SK-N-SH (cell line): Measurements from ENCODE around the gene PDE9A.

Experiments used
- CTCF ChIP-seq: fragments of 200-600 bp; sonication (generic); IDR thresholded peaks from 2 replicates; pipeline ENCODE4 v1.6.1; 2017; ENCODE audit warnings: antibody characterized with exemption, mild to moderate bottlenecking, moderate library complexity
- EP300 ChIP-seq, 2 experiments: IDR thresholded peaks; 2 replicates each; pipeline versions ENCODE4 v1.4.0 to v1.6.1; 2012; ENCODE audit warnings: borderline replicate concordance in 1 of 2, low read depth in 1 of 2, low read length in 1 of 2
- EZH2phosphoT487 ChIP-seq: fragments of 200-600 bp; sonication (generic); IDR thresholded peaks from 2 replicates; pipeline ENCODE4 v1.6.1; 2017; ENCODE audit warnings: low read depth, mixed run types, mild to moderate bottlenecking, antibody characterized with exemption, moderate library complexity, borderline replicate concordance
- IRF3 ChIP-seq: fragments of 150-350 bp; IDR thresholded peaks from 2 replicates; pipeline ENCODE4 v1.6.1; 2016; ENCODE audit warnings: mild to moderate bottlenecking, low read depth, low read length
- JUND ChIP-seq: IDR thresholded peaks from 2 replicates; pipeline ENCODE4 v1.4.0; 2012
- MAX ChIP-seq: IDR thresholded peaks from 2 replicates; pipeline ENCODE4 v1.4.0; 2012; ENCODE audit warnings: low read depth
- POLR2AphosphoS5 ChIP-seq: IDR thresholded peaks from 2 replicates; pipeline ENCODE4 v1.6.1; 2012; ENCODE audit warnings: low read depth, low read length
- RAD21 ChIP-seq: IDR thresholded peaks from 2 replicates; pipeline ENCODE4 v1.6.1; 2012; ENCODE audit warnings: mild to moderate bottlenecking, low read length
- RXRA ChIP-seq: IDR thresholded peaks from 2 replicates; pipeline ENCODE4 v1.4.0; 2012; ENCODE audit warnings: low read depth, mild to moderate bottlenecking, borderline replicate concordance
- TAF1 ChIP-seq: IDR thresholded peaks from 2 replicates; pipeline ENCODE4 v1.6.1; 2012; ENCODE audit warnings: low read depth, mild to moderate bottlenecking, low read length, moderate library complexity, borderline replicate concordance
- YY1 ChIP-seq: IDR thresholded peaks from 2 replicates; pipeline ENCODE4 v1.4.0; 2012; ENCODE audit warnings: low read depth, mild to moderate bottlenecking

- TF ChIP-seq CTCF (no peak), MAX (no peak), YY1 (no peak), RXRA (no peak), RAD21 (no peak), POLR2AphosphoS5 (no peak), JUND (no peak), EP300 (IDR thresholded peaks at IDR 0.05; ENCODE audit: borderline replicate concordance in 1 of 2, low read depth in 1 of 2, low read length in 1 of 2) (no peak), IRF3 (no peak), EZH2phosphoT487 (no peak), TAF1 (no peak)
Observed at GRCh38 chr21:42777064-42777756, 123.8 kb downstream of the PDE9A start.
